Neural progenitor cell (in vitro differentiated cells): ENCODE data around the gene QKI. TPM values are rescaled to one million over a fixed set of nuclear protein-coding genes. Genes with fewer than 3 reads are reported as not detected.

Experiments used
- DNase-seq: peaks from one replicate; pipeline ENCODE4 v3.0.0-alpha.2; 2016; ENCODE audit warnings: low spot score
- H2AFZ ChIP-seq: fragments of 200-600 bp; sonication (generic); replicated peaks from 2 replicates; pipeline ENCODE4 v1.6.1; 2016; ENCODE audit warnings: antibody characterized with exemption
- H3F3A ChIP-seq: fragments of 200-600 bp; sonication (generic); 2 replicates; pipeline ENCODE4 v1.6.1; 2016; ENCODE audit warnings: antibody characterized with exemption, low read depth
- H3K27ac ChIP-seq: fragments of 200-600 bp; sonication (generic); 2 replicates; pipeline ENCODE4 v1.5.1; 2016; ENCODE audit warnings: mild to moderate bottlenecking
- H3K27me3 ChIP-seq: fragments of 200-600 bp; sonication (generic); 2 replicates; pipeline ENCODE4 v1.6.1; 2016; ENCODE audit warnings: mild to moderate bottlenecking, moderate library complexity
- H3K36me3 ChIP-seq: fragments of 200-600 bp; sonication (generic); 2 replicates; pipeline ENCODE4 v1.5.1; 2016
- H3K4me1 ChIP-seq: fragments of 200-600 bp; sonication (generic); 2 replicates; pipeline ENCODE4 v1.6.1; 2016; ENCODE audit warnings: mixed run types
- H3K4me2 ChIP-seq: fragments of 200-600 bp; sonication (generic); 2 replicates; pipeline ENCODE4 v1.6.1; 2016
- H3K4me3 ChIP-seq: fragments of 200-600 bp; sonication (generic); 2 replicates; pipeline ENCODE4 v1.5.1; 2016
- H3K79me2 ChIP-seq: fragments of 200-600 bp; sonication (generic); 2 replicates; pipeline ENCODE4 v1.6.1; 2016; ENCODE audit warnings: low read depth
- H3K9ac ChIP-seq: fragments of 200-600 bp; sonication (generic); 2 replicates; pipeline ENCODE4 v1.6.1; 2016
- H3K9me3 ChIP-seq: fragments of 200-600 bp; sonication (generic); 2 replicates; pipeline ENCODE4 v1.5.1; 2016; ENCODE audit warnings: low read depth
- H4K20me1 ChIP-seq: fragments of 200-600 bp; sonication (generic); 2 replicates; pipeline ENCODE4 v1.6.1; 2016; ENCODE audit warnings: low read depth
- H3K27ac Mint-ChIP-seq: 3 replicates; pipeline ENCODE4 v1.8.0; 2021; ENCODE audit warnings: mixed read lengths
- H3K27me3 Mint-ChIP-seq: 2 replicates; pipeline ENCODE4 v1.8.0; 2022; ENCODE audit warnings: low read depth, mild to moderate bottlenecking, inconsistent platforms, moderate library complexity, mixed read lengths; ENCODE audit not compliant: insufficient read depth
- H3K36me3 Mint-ChIP-seq: 3 replicates; pipeline ENCODE4 v1.8.0; 2021; ENCODE audit warnings: mixed read lengths
- H3K4me1 Mint-ChIP-seq: 3 replicates; pipeline ENCODE4 v1.8.0; 2021; ENCODE audit warnings: mixed read lengths
- H3K4me3 Mint-ChIP-seq: 3 replicates; pipeline ENCODE4 v1.8.0; 2021; ENCODE audit warnings: mild to moderate bottlenecking, moderate library complexity, mixed read lengths
- H3K9me3 Mint-ChIP-seq: 3 replicates; pipeline ENCODE4 v1.8.0; 2020; ENCODE audit warnings: mixed read lengths
- EZH2 ChIP-seq: fragments of 200-600 bp; sonication (generic); IDR thresholded peaks from 2 replicates; pipeline ENCODE4 v1.6.1; 2017; ENCODE audit warnings: antibody characterized with exemption, mild to moderate bottlenecking, moderate library complexity
- EZH2phosphoT487 ChIP-seq: fragments of 200-600 bp; sonication (generic); IDR thresholded peaks from 2 replicates; pipeline ENCODE4 v1.6.1; 2017; ENCODE audit warnings: antibody characterized with exemption
- total RNA-seq: library from RNA; depleted of rRNA; stranded (reverse); fragments of >200 nt; gene quantifications from 2 replicates; pipeline ENCODE4 v1.2.3, GENCODE V29; 2015; ENCODE audit warnings: low replicate concordance
- TF ChIP-seq, protein P1 (sequence below): fragments of 200-600 bp; sonication (generic); IDR thresholded peaks from 2 replicates; pipeline ENCODE4 v1.5.1; 2017; ENCODE audit warnings: antibody characterized with exemption, mild to moderate bottlenecking

The QKI gene
- total RNA-seq, 1 donor from 2014 or later: 212 TPM

- Mint-ChIP-seq H3K4me1 (peaks cover 52% of the 10 kb centered on the region), H3K4me3 (no peak overlapping the region), H3K36me3 (peaks cover 23% of the 10 kb centered on the region), H3K27ac (no peak overlapping the region), H3K9me3 (peaks cover 6% of the 10 kb centered on the region), H3K27me3 (peaks cover 2% of the 10 kb centered on the region)
- H3K36me3 ChIP-seq: no peaks in the 10 kb centered on the region
- H3K27me3 ChIP-seq: no peaks in the 10 kb centered on the region
- no peak overlapping the region for H3K4me3 ChIP-seq
- no peak overlapping the region for H3K4me2 ChIP-seq
- H3K9me3 ChIP-seq: no peaks in the 10 kb centered on the region
- no peak for TF ChIP-seq EZH2
- no peak for TF ChIP-seq EZH2phosphoT487
- TF ChIP-seq, protein P1, sequence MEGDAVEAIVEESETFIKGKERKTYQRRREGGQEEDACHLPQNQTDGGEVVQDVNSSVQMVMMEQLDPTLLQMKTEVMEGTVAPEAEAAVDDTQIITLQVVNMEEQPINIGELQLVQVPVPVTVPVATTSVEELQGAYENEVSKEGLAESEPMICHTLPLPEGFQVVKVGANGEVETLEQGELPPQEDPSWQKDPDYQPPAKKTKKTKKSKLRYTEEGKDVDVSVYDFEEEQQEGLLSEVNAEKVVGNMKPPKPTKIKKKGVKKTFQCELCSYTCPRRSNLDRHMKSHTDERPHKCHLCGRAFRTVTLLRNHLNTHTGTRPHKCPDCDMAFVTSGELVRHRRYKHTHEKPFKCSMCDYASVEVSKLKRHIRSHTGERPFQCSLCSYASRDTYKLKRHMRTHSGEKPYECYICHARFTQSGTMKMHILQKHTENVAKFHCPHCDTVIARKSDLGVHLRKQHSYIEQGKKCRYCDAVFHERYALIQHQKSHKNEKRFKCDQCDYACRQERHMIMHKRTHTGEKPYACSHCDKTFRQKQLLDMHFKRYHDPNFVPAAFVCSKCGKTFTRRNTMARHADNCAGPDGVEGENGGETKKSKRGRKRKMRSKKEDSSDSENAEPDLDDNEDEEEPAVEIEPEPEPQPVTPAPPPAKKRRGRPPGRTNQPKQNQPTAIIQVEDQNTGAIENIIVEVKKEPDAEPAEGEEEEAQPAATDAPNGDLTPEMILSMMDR: no peak
- no peak for DNase-seq
- no peak overlapping the region for H3K27ac ChIP-seq
- H3K9ac ChIP-seq: no peak overlapping the region
- H4K20me1 ChIP-seq: peaks cover 89% of the 10 kb centered on the region
- peaks cover 42% of the 10 kb centered on the region for H3K4me1 ChIP-seq
- H3K79me2 ChIP-seq: peaks cover 100% of the 10 kb centered on the region
- H2AFZ ChIP-seq: no peak overlapping the region
- H3F3A ChIP-seq: no peaks in the 10 kb centered on the region
Measured at GRCh38 chr6:163527291-163527690, 112.8 kb downstream of the QKI start.

GRCh38 chr6:163529605-163530004 lies 115.1 kb downstream of the QKI start:
- Histone ChIP-seq H4K20me1 (peaks cover 97% of the 10 kb centered on the region), H3K27ac (no peak overlapping the region), H3K4me1 (peaks cover 46% of the 10 kb centered on the region), H3K9me3 (no peaks in the 10 kb centered on the region), H3K27me3 (no peaks in the 10 kb centered on the region), H3K9ac (no peak overlapping the region), H3K79me2 (peaks cover 100% of the 10 kb centered on the region), H3K36me3 (no peaks in the 10 kb centered on the region), H2AFZ (no peak overlapping the region), H3K4me2 (no peak overlapping the region), H3K4me3 (no peak overlapping the region), H3F3A (no peaks in the 10 kb centered on the region)
- Mint-ChIP-seq H3K4me3 (no peak overlapping the region), H3K27me3 (peaks cover 2% of the 10 kb centered on the region), H3K9me3 (no peaks in the 10 kb centered on the region), H3K27ac (peak overlapping the region; percentile 19), H3K36me3 (peaks cover 11% of the 10 kb centered on the region), H3K4me1 (peaks cover 54% of the 10 kb centered on the region)
- DNase-seq: no peak
- TF ChIP-seq, protein P1: no peak
- no peak for TF ChIP-seq EZH2phosphoT487
- no peak for TF ChIP-seq EZH2

DNA sequence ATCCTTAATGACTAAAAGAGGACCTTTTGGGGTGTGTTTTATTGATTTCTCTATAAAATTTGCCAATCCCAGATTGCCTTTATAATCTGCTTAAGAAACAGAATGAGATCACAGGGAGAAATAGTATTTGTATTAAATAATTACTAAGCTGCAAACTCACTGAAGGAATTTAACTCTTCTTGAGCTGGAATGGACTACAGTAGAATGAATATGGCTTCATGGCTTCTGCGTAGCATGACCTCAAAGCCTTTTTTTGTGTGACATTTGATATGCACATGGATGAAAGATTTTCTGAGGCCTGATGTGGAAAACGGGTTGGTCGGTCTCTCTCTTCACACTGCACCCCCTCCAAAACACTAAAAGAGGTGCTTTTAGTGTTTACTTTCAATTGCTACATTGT lies 115.9 kb downstream of the QKI start:
- Histone ChIP-seq H3K27ac (no peak overlapping the region), H2AFZ (no peak overlapping the region), H3K9me3 (no peaks in the 10 kb centered on the region), H3F3A (no peaks in the 10 kb centered on the region), H3K36me3 (no peaks in the 10 kb centered on the region), H3K4me2 (no peak overlapping the region), H3K4me1 (peaks cover 46% of the 10 kb centered on the region), H3K4me3 (no peak overlapping the region), H3K9ac (no peak overlapping the region), H3K79me2 (peaks cover 100% of the 10 kb centered on the region), H3K27me3 (no peaks in the 10 kb centered on the region), H4K20me1 (peaks cover 94% of the 10 kb centered on the region)
- Mint-ChIP-seq H3K27ac (no peak overlapping the region), H3K4me1 (peaks cover 54% of the 10 kb centered on the region), H3K27me3 (peaks cover 2% of the 10 kb centered on the region), H3K36me3 (peaks cover 7% of the 10 kb centered on the region), H3K4me3 (no peak overlapping the region), H3K9me3 (no peaks in the 10 kb centered on the region)
- TF ChIP-seq, protein P1: no peak
- TF ChIP-seq EZH2: no peak
- no peak for TF ChIP-seq EZH2phosphoT487
- DNase-seq: no peak
